ENCODE results near the gene TLR5. TPM values are rescaled to one million over a fixed set of nuclear protein-coding genes. Genes with fewer than 3 reads are reported as not detected.

TLR5 gene
- total and polyA plus RNA-seq, 4 donors = 3.0 to 5.3 (median 3.9) TPM

DNA sequence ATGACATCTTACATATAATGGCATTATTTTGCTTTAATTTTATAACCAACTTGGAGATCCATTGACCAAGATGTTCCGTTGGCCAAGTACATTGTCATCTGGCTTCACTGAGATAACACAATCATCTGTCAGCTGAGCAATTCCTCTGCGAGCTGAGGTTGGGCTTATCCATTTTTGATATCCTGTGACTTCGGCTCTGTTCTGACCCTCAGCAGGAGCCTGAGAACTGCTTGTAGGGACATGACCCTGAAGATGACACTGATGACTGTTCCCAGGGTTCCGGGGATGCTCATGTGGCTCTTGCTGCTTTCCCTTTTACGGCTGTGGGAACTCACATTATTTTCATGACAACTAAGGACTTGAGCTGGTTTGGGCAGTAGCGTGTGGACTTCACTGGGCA, 51.2 kb downstream of the TLR5 start:
- DNase-seq (ENCODE audit: low read depth in 4 of 6, low spot score in 6 of 6) = no peak
- Histone ChIP-seq H3K36me3 (ENCODE audit: control insufficient read depth, insufficient read depth, low read length) (no peaks in the 10 kb centered on the region), H3K9me3 (ENCODE audit: control insufficient read depth, insufficient read depth, low read length) (no peaks in the 10 kb centered on the region), H3K27ac (ENCODE audit: low read depth, low read length) (no peak overlapping the region), H3K4me3 (ENCODE audit: low read depth, low read length) (no peak overlapping the region), H3K4me1 (ENCODE audit: control insufficient read depth, insufficient read depth, low read length) (peaks cover 6% of the 10 kb centered on the region), H3K27me3 (ENCODE audit: control insufficient read depth, insufficient read depth, low read length) (no peaks in the 10 kb centered on the region)
- WGBS (ENCODE audit: insufficient coverage) = 85% methylated on average over 6 of the region's 6 CpGs

DNA sequence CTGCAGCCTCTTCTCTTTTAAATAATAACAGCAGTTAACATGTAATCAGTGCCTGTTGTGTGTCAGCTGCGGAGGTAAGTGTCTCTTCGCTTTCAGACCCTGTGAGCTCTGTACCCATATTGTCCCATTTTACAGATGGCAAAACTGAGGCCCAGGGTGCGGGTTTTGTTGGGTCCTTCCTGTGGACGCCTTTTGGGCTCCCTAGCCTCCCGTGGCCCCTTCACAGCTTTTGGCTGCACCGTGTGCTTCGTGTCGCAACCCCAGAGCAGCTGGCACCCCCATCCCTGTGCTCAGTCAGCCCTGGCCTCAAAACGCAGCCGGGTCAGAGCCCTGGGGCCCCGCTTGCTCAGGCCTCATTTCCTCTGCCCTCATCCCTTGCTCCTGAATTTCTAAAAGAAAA, 53.8 kb downstream of the TLR5 start:
- no peaks in the 10 kb centered on the region for H3K9me3 ChIP-seq (ENCODE audit: control insufficient read depth, insufficient read depth, low read length)
- H3K36me3 ChIP-seq (ENCODE audit: control insufficient read depth, insufficient read depth, low read length) = no peaks in the 10 kb centered on the region
- H3K27ac ChIP-seq (ENCODE audit: low read depth, low read length) = no peak overlapping the region
- DNase-seq (ENCODE audit: low read depth in 4 of 6, low spot score in 6 of 6) = no peak
- no peak overlapping the region for H3K4me3 ChIP-seq (ENCODE audit: low read depth, low read length)
- 94% methylated on average over 11 of the region's 11 CpGs for WGBS (ENCODE audit: insufficient coverage)
- peaks cover 18% of the 10 kb centered on the region for H3K4me1 ChIP-seq (ENCODE audit: control insufficient read depth, insufficient read depth, low read length)
- H3K27me3 ChIP-seq (ENCODE audit: control insufficient read depth, insufficient read depth, low read length) = no peaks in the 10 kb centered on the region

DNA sequence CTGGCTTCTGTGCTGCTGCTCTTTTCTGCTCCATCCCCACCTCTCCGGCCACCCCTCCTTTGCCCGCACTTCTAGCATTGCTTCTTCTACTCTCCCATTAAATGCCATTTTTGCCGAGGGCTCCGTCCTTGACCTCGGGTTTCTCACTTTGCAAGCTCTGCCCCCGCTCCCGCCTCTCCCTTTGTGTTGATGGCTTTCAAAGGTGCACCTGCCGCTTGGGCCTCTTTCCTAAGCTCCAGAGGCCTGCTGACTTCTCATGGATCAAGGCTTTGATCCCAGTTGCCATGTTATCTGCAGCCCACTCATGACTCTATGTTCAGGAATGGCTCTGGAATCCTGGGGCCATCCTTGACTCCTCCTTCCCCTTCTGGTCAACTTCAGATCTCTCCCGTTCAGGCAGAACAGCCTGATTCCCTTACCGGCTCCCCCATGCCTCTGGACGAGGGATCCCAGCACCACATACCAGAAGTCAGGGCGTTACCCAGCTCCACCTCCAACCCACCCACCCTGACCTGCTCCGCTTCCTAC, 54.3 kb downstream of the TLR5 start:
- no peaks in the 10 kb centered on the region for H3K27me3 ChIP-seq (ENCODE audit: control insufficient read depth, insufficient read depth, low read length)
- DNase-seq (ENCODE audit: low read depth in 4 of 6, low spot score in 6 of 6) = no peak
- H3K9me3 ChIP-seq (ENCODE audit: control insufficient read depth, insufficient read depth, low read length) = no peaks in the 10 kb centered on the region
- H3K4me1 ChIP-seq (ENCODE audit: control insufficient read depth, insufficient read depth, low read length) = peaks cover 21% of the 10 kb centered on the region
- no peak overlapping the region for H3K4me3 ChIP-seq (ENCODE audit: low read depth, low read length)
- no peak overlapping the region for H3K27ac ChIP-seq (ENCODE audit: low read depth, low read length)
- no peaks in the 10 kb centered on the region for H3K36me3 ChIP-seq (ENCODE audit: control insufficient read depth, insufficient read depth, low read length)
- 81% methylated on average over 12 of the region's 13 CpGs for WGBS (ENCODE audit: insufficient coverage)

DNA sequence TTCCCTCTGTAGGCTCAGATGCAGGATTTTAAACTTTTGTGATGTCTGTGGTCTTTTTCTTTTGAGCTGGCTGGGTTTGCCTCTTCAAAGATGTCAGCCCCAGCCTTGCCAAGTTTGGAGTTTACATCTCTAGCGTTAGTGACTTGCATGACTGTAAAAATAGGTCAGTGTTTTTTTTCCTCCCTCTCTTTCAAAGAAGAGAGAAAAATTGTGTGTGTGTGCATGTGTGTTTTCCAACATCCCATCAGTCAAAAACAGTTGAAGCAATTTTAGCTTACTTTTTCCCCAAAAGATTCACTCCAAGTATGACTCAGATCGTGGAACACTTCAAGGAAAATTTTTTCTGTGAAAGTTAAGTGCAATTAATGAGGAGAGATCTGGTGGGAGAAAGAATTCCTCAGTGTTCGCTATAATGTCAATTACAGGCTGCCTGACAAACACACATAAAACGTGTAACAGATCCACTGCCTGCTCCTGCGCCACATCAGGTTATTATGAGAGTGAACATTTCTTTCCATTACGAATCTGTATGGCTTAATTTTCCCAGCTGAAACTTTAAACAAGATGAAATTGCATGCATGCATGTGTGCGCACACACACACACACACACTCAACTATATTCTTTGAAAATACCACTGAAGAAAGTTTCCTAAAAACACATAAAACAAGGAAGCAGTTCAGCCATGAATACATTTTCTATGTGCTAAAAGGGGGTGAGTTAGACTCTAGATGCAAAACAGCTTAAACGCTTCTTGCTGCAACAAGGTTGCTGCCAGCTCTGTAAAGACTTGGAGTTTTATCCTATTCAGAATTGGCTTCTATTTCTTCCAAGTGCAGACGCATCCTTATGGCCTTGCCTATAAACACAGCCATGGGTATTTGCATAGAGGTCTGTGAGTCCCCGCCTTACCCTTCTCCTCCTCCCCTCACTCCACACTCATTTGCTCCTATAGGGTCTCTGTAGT, 55.5 kb downstream of the TLR5 start:
- Histone ChIP-seq H3K36me3 (ENCODE audit: control insufficient read depth, insufficient read depth, low read length) (no peaks in the 10 kb centered on the region), H3K4me1 (ENCODE audit: control insufficient read depth, insufficient read depth, low read length) (peaks cover 21% of the 10 kb centered on the region), H3K9me3 (ENCODE audit: control insufficient read depth, insufficient read depth, low read length) (no peaks in the 10 kb centered on the region), H3K4me3 (ENCODE audit: low read depth, low read length) (no peak overlapping the region), H3K27me3 (ENCODE audit: control insufficient read depth, insufficient read depth, low read length) (no peaks in the 10 kb centered on the region), H3K27ac (ENCODE audit: low read depth, low read length) (peak overlapping the region; percentile 31)
- DNase-seq (ENCODE audit: low read depth in 4 of 6, low spot score in 6 of 6) = peak in 2 of 6 donors; percentile 62 to 91
- WGBS (ENCODE audit: insufficient coverage) = 60% methylated on average over 4 of the region's 10 CpGs

DNA sequence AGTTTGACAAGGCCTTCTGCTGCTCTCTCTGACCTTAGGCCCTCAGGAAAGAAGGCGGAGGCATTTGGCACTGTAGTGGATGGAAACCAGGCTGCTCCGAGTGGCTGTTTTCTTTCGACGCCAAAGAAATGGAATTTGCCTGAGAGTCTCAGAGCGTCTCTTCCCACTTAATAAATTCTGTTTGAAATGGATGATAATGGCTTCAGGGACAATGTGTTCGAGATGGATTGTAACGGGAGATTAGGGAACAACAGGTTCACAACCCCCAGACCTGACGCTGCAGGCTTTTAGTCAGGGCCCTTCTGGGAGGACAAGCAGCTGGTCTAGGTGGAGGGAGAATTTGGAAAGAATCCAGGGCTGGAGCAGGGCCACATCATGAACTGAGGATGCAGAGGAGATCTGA, 58.6 kb downstream of the TLR5 start:
- Histone ChIP-seq H3K27ac (ENCODE audit: low read depth, low read length) (no peak overlapping the region), H3K27me3 (ENCODE audit: control insufficient read depth, insufficient read depth, low read length) (peaks cover 2% of the 10 kb centered on the region), H3K9me3 (ENCODE audit: control insufficient read depth, insufficient read depth, low read length) (no peaks in the 10 kb centered on the region), H3K4me1 (ENCODE audit: control insufficient read depth, insufficient read depth, low read length) (peaks cover 34% of the 10 kb centered on the region), H3K36me3 (ENCODE audit: control insufficient read depth, insufficient read depth, low read length) (no peaks in the 10 kb centered on the region), H3K4me3 (ENCODE audit: low read depth, low read length) (no peak overlapping the region)
- 53% methylated on average over 6 of the region's 8 CpGs for WGBS (ENCODE audit: insufficient coverage)
- no peak for DNase-seq (ENCODE audit: low read depth in 4 of 6, low spot score in 6 of 6)

DNA sequence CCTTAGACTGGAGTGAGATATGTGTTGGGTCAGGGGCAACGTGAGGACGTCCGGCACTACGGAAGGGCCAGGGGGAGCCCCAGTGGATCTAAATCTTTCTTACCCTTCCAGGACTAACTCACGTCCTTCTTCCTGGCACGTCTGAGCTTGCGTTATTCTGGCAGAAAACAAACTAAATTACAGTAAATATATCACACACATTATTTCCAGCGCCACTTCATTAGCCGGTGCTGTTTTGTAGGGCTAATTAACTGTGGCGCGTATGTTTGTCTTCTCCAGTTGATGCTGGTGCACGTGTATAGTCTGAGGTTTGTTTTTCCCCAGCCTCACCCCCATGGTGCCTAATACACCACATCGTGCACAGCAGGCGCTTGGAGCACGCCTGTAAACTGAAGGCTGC, 59.2 kb downstream of the TLR5 start:
- H3K4me3 ChIP-seq (ENCODE audit: low read depth, low read length) = no peak overlapping the region
- peaks cover 2% of the 10 kb centered on the region for H3K27me3 ChIP-seq (ENCODE audit: control insufficient read depth, insufficient read depth, low read length)
- H3K4me1 ChIP-seq (ENCODE audit: control insufficient read depth, insufficient read depth, low read length) = peaks cover 38% of the 10 kb centered on the region
- DNase-seq (ENCODE audit: low read depth in 4 of 6, low spot score in 6 of 6) = peak in 1 of 6 donors; percentile 81
- no peaks in the 10 kb centered on the region for H3K9me3 ChIP-seq (ENCODE audit: control insufficient read depth, insufficient read depth, low read length)
- no peak overlapping the region for H3K27ac ChIP-seq (ENCODE audit: low read depth, low read length)
- H3K36me3 ChIP-seq (ENCODE audit: control insufficient read depth, insufficient read depth, low read length) = no peaks in the 10 kb centered on the region
- WGBS (ENCODE audit: insufficient coverage) = 50% methylated on average over 2 of the region's 15 CpGs

DNA sequence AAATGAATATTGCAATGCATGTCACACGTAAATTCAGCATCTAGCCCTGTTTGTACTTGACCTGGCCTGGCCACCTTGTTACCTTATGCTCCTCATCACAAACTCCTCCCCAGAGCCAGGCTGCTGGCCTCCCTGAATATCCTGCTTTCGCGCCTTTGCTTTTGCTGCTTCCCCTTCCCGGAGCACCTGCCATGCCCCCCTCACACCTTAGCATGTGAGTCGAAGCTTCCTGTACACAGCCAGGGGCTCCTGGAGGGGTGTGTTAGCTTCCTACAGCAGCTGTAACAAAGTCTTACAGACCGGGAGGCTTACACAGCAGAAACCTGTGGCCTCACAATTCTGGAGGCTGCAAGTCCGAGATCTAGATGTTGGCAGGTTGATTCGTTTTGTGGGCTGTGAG, 60.1 kb downstream of the TLR5 start:
- WGBS (ENCODE audit: insufficient coverage) = 95% methylated on average over 3 of the region's 8 CpGs
- Histone ChIP-seq H3K9me3 (ENCODE audit: control insufficient read depth, insufficient read depth, low read length) (no peaks in the 10 kb centered on the region), H3K4me1 (ENCODE audit: control insufficient read depth, insufficient read depth, low read length) (peaks cover 48% of the 10 kb centered on the region), H3K27ac (ENCODE audit: low read depth, low read length) (no peak overlapping the region), H3K4me3 (ENCODE audit: low read depth, low read length) (no peak overlapping the region), H3K36me3 (ENCODE audit: control insufficient read depth, insufficient read depth, low read length) (no peaks in the 10 kb centered on the region), H3K27me3 (ENCODE audit: control insufficient read depth, insufficient read depth, low read length) (peaks cover 2% of the 10 kb centered on the region)
- DNase-seq (ENCODE audit: low read depth in 4 of 6, low spot score in 6 of 6) = no peak

DNA sequence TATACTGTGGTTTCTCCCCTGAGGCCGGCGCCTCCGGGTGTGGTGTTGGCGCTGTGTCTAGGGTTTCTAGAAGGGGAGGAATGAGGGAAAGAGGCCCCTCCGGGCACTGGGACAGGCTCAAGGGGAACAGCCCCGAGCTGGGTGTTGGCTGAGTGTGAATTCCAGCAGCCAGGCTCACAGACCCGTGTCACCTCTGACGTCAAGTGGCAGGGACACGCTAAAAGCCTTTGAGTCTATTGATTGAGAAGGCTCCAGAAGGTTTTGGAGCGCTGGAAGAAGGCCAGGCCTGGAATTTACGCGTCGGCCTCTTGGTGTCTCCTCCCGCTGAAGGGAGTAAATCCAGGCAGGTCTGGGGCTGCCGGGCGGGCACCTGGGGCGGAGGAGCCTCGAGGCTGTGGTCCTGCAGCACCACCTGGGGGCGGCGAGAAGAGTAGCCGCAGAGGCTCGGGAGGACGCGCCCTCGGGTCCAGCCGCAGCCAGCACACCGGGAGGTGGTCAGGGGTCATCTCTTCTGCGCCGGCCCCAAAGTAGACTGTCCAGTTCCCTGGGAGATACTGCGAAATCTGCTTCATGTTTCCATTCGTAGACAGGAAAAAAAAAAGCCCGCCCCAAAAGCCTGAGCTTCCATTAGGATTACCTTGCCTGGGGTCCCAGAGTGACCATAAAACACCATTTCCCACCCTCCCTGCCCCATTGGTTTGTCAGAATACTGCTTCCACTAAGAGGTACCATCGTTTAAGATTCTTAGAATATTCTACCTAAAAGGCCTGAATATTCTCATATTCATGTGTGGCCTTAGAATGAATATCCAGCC, 61.7 kb downstream of the TLR5 start:
- Histone ChIP-seq H3K4me3 (ENCODE audit: low read depth, low read length) (peak overlapping the region; percentile 34), H3K27me3 (ENCODE audit: control insufficient read depth, insufficient read depth, low read length) (peaks cover 2% of the 10 kb centered on the region), H3K9me3 (ENCODE audit: control insufficient read depth, insufficient read depth, low read length) (no peaks in the 10 kb centered on the region), H3K36me3 (ENCODE audit: control insufficient read depth, insufficient read depth, low read length) (no peaks in the 10 kb centered on the region), H3K27ac (ENCODE audit: low read depth, low read length) (peak overlapping the region; percentile 82), H3K4me1 (ENCODE audit: control insufficient read depth, insufficient read depth, low read length) (peaks cover 53% of the 10 kb centered on the region)
- WGBS (ENCODE audit: insufficient coverage) = 3% methylated on average over 31 of the region's 33 CpGs
- peak; percentile 53 to 94 (median 66) for DNase-seq (ENCODE audit: low read depth in 4 of 6, low spot score in 6 of 6)

DNA sequence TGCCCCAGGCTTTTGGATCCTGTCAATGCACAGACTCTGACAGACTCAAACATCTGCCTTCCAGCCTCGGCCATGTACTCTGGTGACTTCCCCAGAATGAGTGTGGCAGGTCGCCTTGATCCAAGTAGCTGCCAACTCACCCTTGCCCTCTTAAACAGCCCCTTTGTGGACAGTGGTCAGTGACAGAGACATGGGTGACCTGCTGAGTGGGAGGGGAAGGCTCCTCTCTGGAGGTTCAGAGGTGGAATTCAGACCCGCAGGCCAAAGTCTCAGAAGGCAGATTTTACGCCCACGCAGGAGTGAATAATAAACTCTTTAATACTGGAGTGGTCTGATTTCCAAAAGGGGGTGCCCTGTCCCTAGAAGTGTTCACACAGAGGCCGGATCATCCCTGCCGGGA, 63.5 kb downstream of the TLR5 start:
- DNase-seq (ENCODE audit: low read depth in 4 of 6, low spot score in 6 of 6) = no peak
- Histone ChIP-seq H3K9me3 (ENCODE audit: control insufficient read depth, insufficient read depth, low read length) (no peaks in the 10 kb centered on the region), H3K4me1 (ENCODE audit: control insufficient read depth, insufficient read depth, low read length) (peaks cover 56% of the 10 kb centered on the region), H3K27ac (ENCODE audit: low read depth, low read length) (peak overlapping the region; percentile 77), H3K27me3 (ENCODE audit: control insufficient read depth, insufficient read depth, low read length) (peaks cover 2% of the 10 kb centered on the region), H3K36me3 (ENCODE audit: control insufficient read depth, insufficient read depth, low read length) (no peaks in the 10 kb centered on the region), H3K4me3 (ENCODE audit: low read depth, low read length) (no peak overlapping the region)
- WGBS (ENCODE audit: insufficient coverage) = 61% methylated on average over 3 of the region's 7 CpGs
